ENCODE measurements around the gene ZFP90. TPM values are rescaled to one million over a fixed set of nuclear protein-coding genes. Genes with fewer than 3 reads are reported as not detected.

Gene ZFP90
- total and polyA plus RNA-seq, 3 donors from 2014 or later: 19.9 to 49.1 (median 31.5) TPM

GRCh38 chr16:68617734-68618133, 78.6 kb downstream of the ZFP90 start:
- TF ChIP-seq CTCF (IDR thresholded peaks at IDR 0.05) (no peak), POLR2A (IDR thresholded peaks at IDR 0.05) (no peak)
- no peak for DNase-seq
- Histone ChIP-seq H3K27ac (no peak overlapping the region), H3K27me3 (no peaks in the 10 kb centered on the region), H3K36me3 (ENCODE audit: low read depth, missing control alignments) (no peaks in the 10 kb centered on the region), H3K4me3 (no peak overlapping the region), H3K4me1 (no peaks in the 10 kb centered on the region), H3K9me3 (no peaks in the 10 kb centered on the region)
- WGBS, 2 donors: 91 to 94% methylated on average over 7 of the region's 7 CpGs
- intact Hi-C loops (cut with DNase I; ENCODE audit: low total_unique reads): no loop called here

Small RNAs within 50 kb of the gene (small RNA-seq; reads per million reads assigned to genes)
- 0 to 0.18 reads per million in 2 donors for gene RNU4-36P

Other genes with a start within 250 kb of the ZFP90 start
- 10 to 100 TPM; 24.3 to 25.8 TPM for gene SLC7A6OS, start 228.3 kb upstream of the ZFP90 start, total RNA-seq
- 14.7 TPM for gene SLC7A6OS, start 228.3 kb upstream of the ZFP90 start, polyA plus RNA-seq (ENCODE audit: insufficient read depth, low read depth, low replicate concordance)
- gene PRMT7, start 228.3 kb upstream of the ZFP90 start, total RNA-seq: 100 to 1,000 TPM in 1 of 2 donors, 10 to 100 TPM in 1; 99.3 to 111 TPM
- gene PRMT7, start 228.3 kb upstream of the ZFP90 start, polyA plus RNA-seq (ENCODE audit: insufficient read depth, low read depth, low replicate concordance): 47.9 TPM
- 10 to 100 TPM; 20.6 to 23.4 TPM for gene SMPD3, start 90.8 kb upstream of the ZFP90 start, total RNA-seq
- 13.3 TPM for gene SMPD3, start 90.8 kb upstream of the ZFP90 start, polyA plus RNA-seq (ENCODE audit: insufficient read depth, low read depth, low replicate concordance)
- 1 to 10 TPM; 3.0 to 8.2 TPM for gene CDH3, start 106.0 kb downstream of the ZFP90 start, total RNA-seq
- 5.4 TPM for gene CDH3, start 106.0 kb downstream of the ZFP90 start, polyA plus RNA-seq (ENCODE audit: insufficient read depth, low read depth, low replicate concordance)
- 1 to 10 TPM in 1 of 2 donors, under 1 TPM in 1; 0.94 to 2.1 TPM for gene CDH1, start 198.0 kb downstream of the ZFP90 start, total RNA-seq
- gene CDH1, start 198.0 kb downstream of the ZFP90 start, polyA plus RNA-seq (ENCODE audit: insufficient read depth, low read depth, low replicate concordance): 5.5 TPM

Measured in testis (tissue), 3 donors.